Measurements from ENCODE around the gene RAD51AP1. TPM values are rescaled to one million over a fixed set of nuclear protein-coding genes. Genes with fewer than 3 reads are reported as not detected.

The RAD51AP1 gene
- total and polyA plus RNA-seq, 3 donors from 2014 or later = 17.0 to 21.9 (median 19.4) TPM

DNA sequence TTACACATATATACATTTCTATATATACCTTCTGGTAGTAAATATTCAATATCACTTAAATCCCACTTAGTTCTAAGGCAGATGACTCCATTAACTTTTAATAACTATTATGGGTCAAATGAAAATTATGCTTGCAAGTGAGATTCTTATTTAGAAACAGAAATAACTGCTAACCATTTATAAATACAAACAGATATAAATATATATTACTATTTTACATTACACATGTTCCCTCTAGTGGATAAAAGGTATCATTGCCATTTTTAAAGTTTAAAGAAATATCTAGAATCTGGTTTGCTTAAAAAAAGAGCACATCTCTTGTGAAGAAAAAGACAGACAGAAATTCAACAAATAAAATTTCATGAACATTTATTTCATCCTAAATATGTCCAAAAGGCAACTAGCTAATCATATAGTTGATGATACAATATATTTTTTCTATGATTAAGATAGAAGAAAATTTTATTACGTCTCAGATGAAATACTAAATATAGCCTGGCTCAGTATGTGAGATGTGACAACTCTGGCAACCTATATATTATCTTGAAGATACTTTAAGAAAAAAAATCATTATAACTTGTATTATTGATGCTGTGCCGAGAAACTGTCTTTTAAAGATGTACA is 11.7 kb upstream of the RAD51AP1 start:
- no peaks in the 10 kb centered on the region for H3K27me3 ChIP-seq
- DNase-seq = no peak
- H3K4me3 ChIP-seq = no peak overlapping the region
- intact Hi-C loops (cut with DNase I; ENCODE audit: low total_unique reads) = no loop called here
- H3K36me3 ChIP-seq (ENCODE audit: low read depth, missing control alignments) = no peaks in the 10 kb centered on the region
- H3K27ac ChIP-seq = no peak overlapping the region
- H3K9me3 ChIP-seq = no peaks in the 10 kb centered on the region
- 90% methylated on average over 2 of the region's 2 CpGs for WGBS, 2 donors
- TF ChIP-seq CTCF (IDR thresholded peaks at IDR 0.05) (peak in 1 of 3 experiments; percentile 69), POLR2A (IDR thresholded peaks at IDR 0.05) (no peak)
- no peaks in the 10 kb centered on the region for H3K4me1 ChIP-seq

DNA sequence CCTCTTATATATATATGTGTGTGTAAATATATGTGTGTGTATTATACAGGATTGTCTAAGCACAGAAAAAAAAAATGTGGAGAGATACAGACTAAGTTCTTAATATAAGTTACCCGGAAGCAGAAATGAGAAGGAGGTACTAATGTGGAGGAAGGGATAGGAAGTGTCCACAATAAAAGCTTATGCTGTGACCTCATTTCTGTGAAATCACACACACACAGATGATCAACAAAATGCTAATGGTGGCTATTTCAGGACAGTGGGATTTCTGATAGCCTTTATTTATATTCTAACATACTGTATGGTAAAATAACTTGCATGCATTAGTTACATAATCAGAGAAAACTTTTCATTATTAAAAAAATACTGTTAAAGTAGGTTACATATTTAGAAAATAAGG is 8.5 kb upstream of the RAD51AP1 start:
- no peak for TF ChIP-seq POLR2A (IDR thresholded peaks at IDR 0.05)
- TF ChIP-seq CTCF (IDR thresholded peaks at IDR 0.05) = no peak
- Histone ChIP-seq H3K4me3 (no peak overlapping the region), H3K27me3 (no peaks in the 10 kb centered on the region), H3K36me3 (ENCODE audit: low read depth, missing control alignments) (no peaks in the 10 kb centered on the region), H3K27ac (no peak overlapping the region), H3K9me3 (no peaks in the 10 kb centered on the region), H3K4me1 (no peaks in the 10 kb centered on the region)
- intact Hi-C loops (cut with DNase I; ENCODE audit: low total_unique reads) = no loop called here
- DNase-seq = no peak
- 57 to 72% methylated on average over 1 of the region's 1 CpG for WGBS, 2 donors

DNA sequence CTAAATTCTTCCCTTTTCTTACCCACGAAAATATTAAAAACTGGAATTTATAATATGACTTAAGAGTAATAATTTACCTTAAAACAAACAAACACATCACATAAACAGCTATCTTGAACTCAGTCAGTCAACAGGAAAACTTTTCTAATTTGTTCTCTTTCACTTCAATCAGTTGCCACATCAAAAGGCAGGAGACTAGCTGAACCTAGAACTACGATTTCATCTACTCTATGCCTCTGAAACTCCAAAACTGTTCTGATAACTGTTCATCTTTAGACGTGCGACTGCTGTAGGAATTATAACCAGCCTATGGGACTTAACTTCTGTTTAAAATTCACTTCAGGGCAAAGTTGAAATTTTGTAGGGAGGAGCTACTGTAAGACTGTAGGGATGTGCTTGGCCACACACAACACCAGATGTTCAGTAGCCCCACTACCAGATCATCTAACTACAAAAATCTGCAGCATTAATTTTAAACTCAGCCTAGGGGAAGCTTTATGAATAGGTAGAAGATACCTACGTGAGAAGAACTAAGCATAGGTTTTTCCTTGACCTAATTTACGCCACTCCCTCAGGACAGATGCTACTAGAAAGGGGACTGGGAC is 7.6 kb upstream of the RAD51AP1 start:
- H3K36me3 ChIP-seq (ENCODE audit: low read depth, missing control alignments) = no peaks in the 10 kb centered on the region
- TF ChIP-seq CTCF (IDR thresholded peaks at IDR 0.05) (no peak), POLR2A (IDR thresholded peaks at IDR 0.05) (no peak)
- no peak for DNase-seq
- no peaks in the 10 kb centered on the region for H3K27me3 ChIP-seq
- H3K27ac ChIP-seq = no peak overlapping the region
- intact Hi-C loops (cut with DNase I; ENCODE audit: low total_unique reads) = no loop called here
- H3K4me1 ChIP-seq = no peaks in the 10 kb centered on the region
- no peak overlapping the region for H3K4me3 ChIP-seq
- H3K9me3 ChIP-seq = no peaks in the 10 kb centered on the region
- WGBS, 2 donors = 82 to 89% methylated on average over 6 of the region's 6 CpGs

DNA sequence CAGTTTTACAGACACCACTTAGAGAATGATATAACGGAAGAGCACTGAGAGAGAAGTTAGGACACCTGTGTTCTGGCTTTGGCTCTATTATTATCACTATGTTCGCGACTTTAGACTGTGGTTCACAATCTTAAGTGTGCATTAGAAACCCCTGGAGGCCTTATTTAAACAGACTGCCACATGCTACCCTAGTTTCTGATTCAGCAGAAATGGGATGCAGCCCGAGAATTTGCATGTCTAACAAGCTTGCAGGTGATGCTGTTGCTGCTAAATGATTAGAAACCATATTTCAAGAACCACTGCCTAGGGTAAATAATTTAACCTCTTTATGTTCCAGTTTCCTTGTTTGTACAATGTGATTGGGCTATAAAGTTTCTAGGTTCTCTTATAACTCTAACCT is 3.6 kb upstream of the RAD51AP1 start:
- H3K4me1 ChIP-seq = no peaks in the 10 kb centered on the region
- intact Hi-C loops (cut with DNase I; ENCODE audit: low total_unique reads) = no loop called here
- H3K36me3 ChIP-seq (ENCODE audit: low read depth, missing control alignments) = no peaks in the 10 kb centered on the region
- WGBS, 2 donors = 91 to 94% methylated on average over 4 of the region's 4 CpGs
- no peaks in the 10 kb centered on the region for H3K27me3 ChIP-seq
- H3K27ac ChIP-seq = no peak overlapping the region
- DNase-seq = no peak
- H3K4me3 ChIP-seq = no peak overlapping the region
- H3K9me3 ChIP-seq = no peaks in the 10 kb centered on the region
- TF ChIP-seq POLR2A (IDR thresholded peaks at IDR 0.05) = no peak
- no peak for TF ChIP-seq CTCF (IDR thresholded peaks at IDR 0.05)

DNA sequence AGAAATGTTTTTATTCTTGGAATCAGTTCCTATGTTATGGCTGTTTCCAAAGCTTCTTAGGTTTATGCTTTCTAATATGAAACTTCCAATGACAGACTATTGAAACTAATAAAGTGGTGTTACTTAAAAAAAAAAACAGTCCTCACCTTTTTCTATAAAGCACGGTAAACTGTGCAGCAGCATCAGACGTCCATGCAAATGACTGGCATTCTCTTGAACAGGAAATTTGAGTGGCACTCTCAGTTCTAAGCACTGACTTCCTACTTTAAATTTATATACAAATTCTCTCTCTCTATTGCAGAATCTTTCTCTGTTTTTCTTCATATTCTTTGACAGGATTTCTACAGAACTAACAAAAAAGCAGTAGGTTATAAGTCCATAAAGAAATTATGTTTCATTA is 2.8 kb upstream of the RAD51AP1 start:
- DNase-seq = no peak
- H3K9me3 ChIP-seq = no peaks in the 10 kb centered on the region
- H3K36me3 ChIP-seq (ENCODE audit: low read depth, missing control alignments) = no peaks in the 10 kb centered on the region
- H3K4me1 ChIP-seq = no peaks in the 10 kb centered on the region
- no peak overlapping the region for H3K27ac ChIP-seq
- H3K27me3 ChIP-seq = no peaks in the 10 kb centered on the region
- 72 to 74% methylated on average over 2 of the region's 2 CpGs for WGBS, 2 donors
- H3K4me3 ChIP-seq = no peak overlapping the region
- intact Hi-C loops (cut with DNase I; ENCODE audit: low total_unique reads) = no loop called here
- TF ChIP-seq CTCF (IDR thresholded peaks at IDR 0.05) (no peak), POLR2A (IDR thresholded peaks at IDR 0.05) (no peak)
